ENCODE data around the gene SLC13A5.

GRCh38 chr17:6688944-6689343 is 24.2 kb downstream of the SLC13A5 start:
- no peak for TF ChIP-seq YY1 (IDR thresholded peaks at IDR 0.05; ENCODE audit: insufficient read depth, insufficient read length)
- TF ChIP-seq SUZ12 (IDR thresholded peaks at IDR 0.05; ENCODE audit: extremely low read depth, insufficient read depth, insufficient read length) = no peak

All from NT2/D1 (cell line).